Caki2 (cell line): ENCODE data around the gene PARP1. TPM values are rescaled to one million over a fixed set of nuclear protein-coding genes. Genes with fewer than 3 reads are reported as not detected.

Experiments
- DNase-seq: peaks from one replicate; pipeline ENCODE4 v3.0.0-alpha.2; 2015; ENCODE audit warnings: low read depth
- in situ Hi-C: cut with HindIII; loops from 2 replicates; pipeline ENCODE4 v1.10.0; 2016; ENCODE audit warnings: low sequenced_read_pairs, low pct_unique_long_range_greater_than_20kb, mixed read lengths
- total RNA-seq: library from RNA; depleted of rRNA; stranded (reverse); fragments of >200 nt; shearing (Covaris generic); gene quantifications from 2 replicates; pipeline ENCODE4 v1.2.3, GENCODE V29; 2014; ENCODE audit warnings: low replicate concordance

PARP1 gene
- total RNA-seq, 1 experiment from 2014 or later, result 179 TPM

DNA sequence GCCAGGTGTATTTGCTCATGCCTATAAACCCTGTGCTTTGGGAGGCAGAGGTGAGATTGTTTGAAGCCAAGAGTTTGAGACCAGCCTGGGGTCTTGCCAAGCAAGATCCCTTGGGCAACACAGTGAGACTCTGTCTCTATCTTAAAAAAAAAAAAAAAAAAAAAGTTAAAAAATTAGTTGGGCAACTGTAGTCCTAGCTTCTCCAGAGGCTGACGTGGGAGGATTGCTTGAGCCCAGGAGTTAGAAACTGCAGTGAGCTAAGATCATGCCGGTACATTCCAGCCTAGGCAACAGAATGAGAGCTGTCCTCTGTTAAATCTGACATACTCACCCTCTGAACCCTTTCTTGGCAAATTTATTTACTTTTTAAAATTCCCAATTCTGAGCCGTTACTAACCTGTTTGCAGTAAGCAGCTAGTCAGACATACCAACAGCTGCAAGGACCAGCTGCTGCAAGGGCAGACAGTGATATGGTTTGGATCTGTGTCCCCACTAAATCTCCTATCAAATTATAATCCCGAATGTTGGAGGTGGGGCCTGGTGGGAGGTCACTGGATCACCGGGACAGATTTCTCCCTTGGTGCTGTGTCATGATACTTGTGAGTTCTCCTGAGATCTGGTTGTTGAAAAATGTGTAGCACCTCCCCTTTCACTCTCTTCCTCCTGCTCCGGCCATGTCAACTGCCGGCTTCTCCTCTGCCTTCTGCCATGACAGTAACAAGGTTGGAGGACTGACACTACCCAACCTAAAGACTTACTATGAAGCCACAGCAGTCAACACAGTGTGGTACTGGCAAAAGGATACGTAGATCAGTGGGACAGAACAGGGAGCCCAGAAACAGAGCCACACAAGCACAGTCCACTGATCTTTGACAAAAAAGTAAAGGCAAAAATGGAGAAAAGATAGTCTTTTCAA lies 10.6 kb downstream of the PARP1 start:
- in situ Hi-C loops, result no loop called here
- no peak for DNase-seq

GRCh38 chr1:226395753-226396152 lies 12.1 kb downstream of the PARP1 start:
- in situ Hi-C loops, result no loop called here
- DNase-seq, result no peak

GRCh38 chr1:226394462-226394861 lies 13.4 kb downstream of the PARP1 start:
- in situ Hi-C loops, result no loop called here

GRCh38 chr1:226390681-226391080 lies 17.2 kb downstream of the PARP1 start:
- in situ Hi-C loops, result no loop called here
- no peak for DNase-seq

More at GRCh38 chr1:226394462-226394861, 13.4 kb downstream of the PARP1 start:
- DNase-seq, result no peak

DNA sequence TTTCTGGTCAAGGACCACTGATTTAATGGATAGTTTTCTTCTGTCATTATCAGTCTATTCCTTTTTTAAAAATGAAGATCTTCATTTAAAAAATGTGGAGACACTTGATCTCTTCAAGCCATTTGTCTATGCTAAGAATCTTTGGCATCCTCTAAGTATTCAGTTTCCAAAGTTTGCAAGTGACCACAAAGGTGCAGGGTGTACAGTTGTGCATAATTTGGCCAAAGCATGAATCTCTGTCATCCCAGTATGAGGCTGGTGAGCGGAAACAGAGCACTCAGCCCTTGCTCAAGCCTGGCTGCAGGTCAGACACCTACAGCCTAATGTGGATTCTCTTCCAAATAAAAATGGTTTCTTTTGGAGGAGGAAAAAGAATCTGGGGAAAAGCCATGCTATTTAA lies 19.8 kb downstream of the PARP1 start:
- no peak for DNase-seq
- in situ Hi-C loops, result no loop called here

DNA sequence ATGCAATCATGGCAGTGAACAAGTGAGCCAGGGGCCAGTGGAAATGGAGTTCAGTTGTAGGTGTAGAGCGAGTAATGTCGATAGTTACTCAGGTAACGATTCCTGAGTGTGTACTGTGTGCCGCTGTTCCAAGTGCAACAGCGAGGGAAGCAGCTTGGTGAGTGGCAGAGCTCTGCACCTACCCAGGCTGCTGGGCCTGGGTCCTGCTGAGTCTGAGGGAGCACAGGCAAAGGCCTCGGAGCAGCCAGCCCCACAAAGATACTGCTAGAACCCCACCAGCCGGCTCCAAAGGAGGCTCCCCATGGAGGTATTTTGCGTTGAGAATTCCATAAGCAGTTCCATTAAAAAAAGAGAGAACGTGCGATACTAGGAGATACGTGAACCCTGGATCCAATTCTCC lies 23.2 kb downstream of the PARP1 start:
- in situ Hi-C loops, result no loop called here
- DNase-seq, result no peak

DNA sequence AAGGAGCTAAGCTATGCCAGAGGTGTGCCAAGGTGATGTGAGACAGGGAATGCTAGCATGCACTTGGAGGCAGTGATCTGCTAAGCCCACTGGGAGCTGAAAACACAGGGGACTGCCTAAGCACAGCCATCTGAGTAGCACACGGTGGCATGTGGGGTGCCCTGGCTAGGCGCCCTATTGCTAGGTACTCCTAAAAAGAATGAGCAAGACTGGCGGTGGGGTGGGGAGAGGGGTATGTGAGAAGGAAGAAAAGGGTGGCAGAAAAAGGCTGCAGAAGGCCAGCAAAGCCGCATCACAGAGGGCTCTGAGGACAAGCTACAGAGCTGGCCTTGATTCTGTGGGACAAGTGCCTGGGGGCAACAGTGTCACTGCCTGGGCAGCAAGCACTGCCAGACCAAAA lies 23.9 kb downstream of the PARP1 start:
- in situ Hi-C loops, result no loop called here
- no peak for DNase-seq

- in situ Hi-C loops, result no loop called here
- no peak for DNase-seq
These were observed 25.9 kb downstream of the PARP1 start for GRCh38 chr1:226382030-226382429.

DNA sequence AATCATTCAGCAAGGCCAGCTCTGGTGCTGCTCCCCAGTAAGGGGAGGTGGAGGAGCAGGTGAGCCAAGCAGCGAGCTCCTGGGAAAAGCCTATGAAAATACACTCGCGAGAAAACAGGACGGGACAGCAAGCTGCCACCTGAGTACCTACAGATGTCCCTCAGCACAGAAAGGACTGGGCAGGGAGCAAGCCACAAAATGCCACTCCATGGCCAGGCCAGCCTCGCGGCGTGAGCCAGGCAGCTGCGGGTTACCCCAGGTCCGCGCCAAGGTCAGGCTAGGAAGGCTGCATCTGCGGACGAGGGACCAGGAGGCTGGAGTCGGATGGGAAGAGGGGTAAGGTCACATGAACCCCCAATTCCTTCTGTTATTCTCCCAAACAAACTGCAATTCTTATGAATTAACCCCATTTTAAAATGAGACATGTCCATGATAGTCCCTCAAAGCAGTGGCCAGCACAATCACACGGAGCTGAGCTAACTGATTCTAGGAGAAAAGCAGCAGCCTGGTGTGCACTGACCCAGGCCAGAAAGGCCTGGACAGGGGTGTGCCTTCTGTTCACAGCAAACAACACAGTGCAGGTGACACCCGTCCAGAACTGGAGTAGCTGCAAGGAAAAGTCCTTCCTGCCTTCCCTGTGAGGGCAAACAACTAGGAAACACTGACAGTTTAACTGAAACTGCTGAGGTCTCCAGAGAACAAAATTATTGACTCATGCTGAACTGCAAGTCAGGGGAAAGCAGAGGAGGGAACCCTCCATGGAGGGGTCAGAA lies 26.5 kb downstream of the PARP1 start:
- in situ Hi-C loops, result no loop called here
- DNase-seq, result no peak

DNA sequence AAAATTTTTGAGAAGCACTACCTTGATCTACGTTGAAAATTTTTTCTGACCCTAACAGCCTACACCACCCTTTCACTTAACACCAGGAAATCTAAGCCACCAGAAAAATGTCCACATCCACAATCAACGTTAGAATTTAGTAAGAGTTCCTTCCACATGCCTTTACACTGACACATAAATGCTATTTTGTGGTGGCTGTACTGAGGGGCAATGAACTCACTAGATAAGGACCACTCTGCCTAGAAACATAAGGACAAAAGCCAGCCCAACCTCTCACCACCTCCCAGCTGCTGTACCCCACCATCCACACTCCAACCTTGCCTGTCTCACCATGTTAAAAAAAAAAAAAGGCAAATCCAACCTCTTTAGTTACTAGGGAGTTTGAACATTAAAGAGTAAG lies 29.8 kb downstream of the PARP1 start:
- in situ Hi-C loops, result no loop called here
- no peak for DNase-seq

GRCh38 chr1:226376300-226376699 lies 31.6 kb downstream of the PARP1 start:
- in situ Hi-C loops, result no loop called here
- no peak for DNase-seq

DNA sequence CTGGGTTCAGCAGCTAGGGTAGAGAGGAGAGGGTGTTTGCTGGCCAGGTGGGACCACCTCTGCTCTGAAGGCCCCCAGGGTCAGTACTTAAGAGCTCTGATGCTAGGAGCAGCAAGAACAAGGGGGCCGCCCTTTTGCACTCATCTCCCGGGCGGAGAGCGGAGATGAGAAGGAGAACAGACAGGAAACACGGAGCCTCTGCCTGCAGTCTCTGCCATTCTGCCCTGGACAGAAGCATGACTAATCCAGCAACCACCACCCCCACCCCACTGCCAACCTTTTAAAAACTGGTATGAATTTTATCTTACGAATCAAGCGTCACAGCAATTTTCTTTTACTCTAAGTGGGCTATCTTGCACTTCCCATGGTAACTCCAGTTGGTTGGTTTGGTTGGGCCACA lies 34.5 kb downstream of the PARP1 start:
- no peak for DNase-seq
- in situ Hi-C loops, result no loop called here

DNA sequence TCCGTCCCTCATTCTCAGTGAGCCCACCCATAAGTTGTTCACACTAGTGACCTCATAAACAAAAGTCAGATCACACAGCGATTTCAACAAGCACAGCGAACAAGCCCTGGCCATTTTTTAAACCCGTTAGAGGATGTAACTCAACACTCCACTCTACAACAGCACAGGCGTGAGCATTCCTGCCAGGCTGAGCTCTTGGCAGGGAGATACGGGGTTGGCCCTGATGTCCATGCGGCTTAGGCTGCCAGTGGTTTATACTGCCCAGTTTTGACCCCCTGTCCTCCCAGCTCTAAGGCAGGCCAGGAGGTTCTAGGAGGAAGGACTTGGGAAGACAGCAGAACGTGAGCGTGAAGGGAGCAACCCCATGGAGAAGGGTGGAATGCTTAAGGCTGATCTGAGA lies 35.0 kb downstream of the PARP1 start:
- in situ Hi-C loops, result no loop called here
- DNase-seq, result no peak

DNA sequence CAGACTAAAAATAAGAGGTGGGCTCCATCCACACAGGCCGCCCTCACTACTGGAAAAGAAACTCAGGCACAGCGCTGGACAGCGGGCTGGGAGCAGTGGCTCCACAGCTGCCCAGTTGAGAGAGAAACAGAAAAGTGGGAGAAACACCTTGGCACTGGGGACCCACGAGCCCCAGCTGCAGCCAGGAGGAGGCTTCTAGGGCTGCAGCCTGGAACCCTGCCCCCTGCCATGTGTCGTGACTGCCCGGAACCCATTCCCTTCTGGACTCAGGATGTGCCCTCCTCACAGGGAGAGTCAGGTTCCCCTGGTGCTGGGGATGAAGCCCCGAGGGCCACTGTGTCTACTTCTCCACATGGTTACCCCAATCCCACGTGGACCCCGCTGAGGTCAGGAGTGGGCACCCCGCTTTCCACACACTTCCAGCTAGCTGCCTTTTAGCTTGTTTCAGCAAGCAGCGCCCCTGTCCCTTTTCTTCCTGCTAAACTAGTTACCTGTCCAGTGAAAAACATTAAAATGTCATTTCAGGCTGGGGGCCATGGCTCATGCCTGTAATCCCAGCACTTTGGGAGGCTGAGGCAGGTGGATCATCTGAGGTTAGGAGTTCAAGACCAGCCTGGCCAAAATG lies 35.9 kb downstream of the PARP1 start:
- in situ Hi-C loops, result no loop called here
- no peak for DNase-seq

DNA sequence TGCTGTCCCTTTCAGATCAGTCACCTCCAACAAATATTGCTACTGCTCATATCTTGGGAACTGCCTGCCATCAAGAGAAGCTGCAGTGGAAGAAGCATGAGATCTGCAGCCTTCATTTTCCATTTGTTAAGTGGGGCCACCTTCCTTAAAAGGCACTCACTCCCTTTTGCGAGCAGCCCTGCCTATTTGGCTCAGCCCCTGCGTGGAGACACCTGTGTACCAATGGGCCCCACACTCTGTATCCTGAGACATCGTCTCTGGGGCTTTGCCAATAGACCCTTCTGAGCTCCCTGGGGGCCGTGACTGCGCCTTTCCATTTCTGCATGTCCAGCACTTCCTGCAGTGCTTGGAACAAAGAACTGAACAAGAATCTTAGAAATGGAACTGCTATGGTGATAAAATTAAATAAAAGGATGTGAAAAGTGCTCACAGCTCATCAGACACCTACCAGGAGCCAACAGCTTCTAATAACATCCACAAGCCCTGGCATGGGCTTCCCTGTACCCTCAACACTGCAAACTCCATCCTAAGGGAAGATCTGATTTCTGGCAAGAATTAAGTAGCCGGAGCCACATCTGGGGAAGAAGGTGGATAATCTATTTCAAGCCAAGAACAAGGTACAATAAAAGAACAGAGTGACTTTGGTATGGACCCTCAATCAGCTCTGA lies 36.7 kb downstream of the PARP1 start:
- DNase-seq, result no peak
- in situ Hi-C loops, result no loop called here

- in situ Hi-C loops, result no loop called here
- DNase-seq, result no peak
These were observed 37.6 kb downstream of the PARP1 start for GRCh38 chr1:226370144-226370923.

- no peak for DNase-seq
- in situ Hi-C loops, result no loop called here
These were observed 38.8 kb downstream of the PARP1 start for GRCh38 chr1:226369110-226369509.

DNA sequence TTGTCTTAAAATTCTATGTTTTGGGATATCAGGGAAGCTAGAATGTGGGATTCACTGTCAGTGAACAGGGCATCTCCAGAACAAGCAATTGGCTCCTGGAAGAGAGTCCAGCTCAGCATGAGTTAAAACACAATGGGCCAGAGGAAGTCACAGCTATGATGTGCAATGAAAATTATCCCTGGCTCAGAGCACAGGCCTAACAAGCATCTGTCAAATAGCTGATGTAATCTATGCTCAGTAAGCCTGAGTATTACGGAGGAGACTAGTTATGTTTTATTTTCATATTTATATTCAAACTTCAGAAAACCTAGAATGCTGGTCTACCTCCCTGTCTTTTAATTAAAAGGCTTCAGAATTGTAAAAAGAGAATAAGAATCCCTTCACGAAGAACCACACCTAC lies 41.6 kb downstream of the PARP1 start:
- no peak for DNase-seq
- in situ Hi-C loops, result no loop called here
